Upper lobe of left lung (tissue), 4 donors: Measurements from ENCODE around the gene FADS2.

Experiments
- EP300 ChIP-seq, 4 donors: sonication (generic); formaldehyde crosslinking; IDR thresholded peaks; one replicate each; pipeline ENCODE4 v1.5.1; 2017; ENCODE audit warnings: antibody characterized with exemption in 4 of 4, control low read depth in 2 of 4
- TF ChIP-seq, protein P1 (sequence below), 6 experiments: fragments of 450-650 bp in 4 of 6; fragments of 200-600 bp in 2 of 6; sonication (generic) in 2 of 6; IDR thresholded peaks; one replicate each; pipeline ENCODE4 v1.5.1; 2016 to 2019; ENCODE audit warnings: antibody characterized with exemption in 6 of 6

DNA sequence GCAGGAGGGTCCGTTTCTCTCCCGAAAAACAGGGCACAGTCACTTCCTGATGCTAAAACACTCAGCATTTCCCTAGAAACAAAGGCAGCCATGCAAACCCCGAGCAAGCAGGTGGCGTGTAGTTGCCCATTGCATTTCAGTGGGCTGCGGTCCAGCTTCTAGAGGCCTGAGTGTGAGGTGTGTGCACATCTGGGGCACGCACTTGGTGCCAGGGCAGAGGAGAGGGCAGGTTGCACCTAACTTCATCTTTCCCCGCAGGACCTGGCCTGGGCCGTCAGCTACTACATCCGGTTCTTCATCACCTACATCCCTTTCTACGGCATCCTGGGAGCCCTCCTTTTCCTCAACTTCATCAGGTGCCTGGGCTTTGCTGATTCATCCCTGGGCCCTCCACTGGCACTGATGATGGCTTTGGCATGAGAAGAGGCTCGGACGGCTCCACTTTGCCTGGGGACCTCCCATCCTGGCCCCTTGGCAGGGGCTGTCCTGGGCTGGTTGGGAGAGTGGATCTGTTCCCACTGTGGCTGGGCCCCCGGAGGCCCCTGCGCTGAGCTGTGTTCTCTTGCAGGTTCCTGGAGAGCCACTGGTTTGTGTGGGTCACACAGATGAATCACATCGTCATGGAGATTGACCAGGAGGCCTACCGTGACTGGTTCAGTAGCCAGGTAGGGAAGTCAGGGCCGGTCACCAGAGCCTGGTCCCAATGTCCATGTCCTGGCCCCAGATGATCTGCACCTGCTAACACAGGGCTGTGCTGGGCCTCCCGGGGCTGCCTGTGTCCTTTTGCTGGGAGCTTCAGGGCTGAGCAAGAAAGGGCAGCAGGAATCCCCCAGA, 34.8 kb downstream of the FADS2 start:
- TF ChIP-seq, protein P1, sequence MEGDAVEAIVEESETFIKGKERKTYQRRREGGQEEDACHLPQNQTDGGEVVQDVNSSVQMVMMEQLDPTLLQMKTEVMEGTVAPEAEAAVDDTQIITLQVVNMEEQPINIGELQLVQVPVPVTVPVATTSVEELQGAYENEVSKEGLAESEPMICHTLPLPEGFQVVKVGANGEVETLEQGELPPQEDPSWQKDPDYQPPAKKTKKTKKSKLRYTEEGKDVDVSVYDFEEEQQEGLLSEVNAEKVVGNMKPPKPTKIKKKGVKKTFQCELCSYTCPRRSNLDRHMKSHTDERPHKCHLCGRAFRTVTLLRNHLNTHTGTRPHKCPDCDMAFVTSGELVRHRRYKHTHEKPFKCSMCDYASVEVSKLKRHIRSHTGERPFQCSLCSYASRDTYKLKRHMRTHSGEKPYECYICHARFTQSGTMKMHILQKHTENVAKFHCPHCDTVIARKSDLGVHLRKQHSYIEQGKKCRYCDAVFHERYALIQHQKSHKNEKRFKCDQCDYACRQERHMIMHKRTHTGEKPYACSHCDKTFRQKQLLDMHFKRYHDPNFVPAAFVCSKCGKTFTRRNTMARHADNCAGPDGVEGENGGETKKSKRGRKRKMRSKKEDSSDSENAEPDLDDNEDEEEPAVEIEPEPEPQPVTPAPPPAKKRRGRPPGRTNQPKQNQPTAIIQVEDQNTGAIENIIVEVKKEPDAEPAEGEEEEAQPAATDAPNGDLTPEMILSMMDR (IDR thresholded peaks at IDR 0.05) = no peak
- no peak for TF ChIP-seq EP300 (IDR thresholded peaks at IDR 0.05)
